NCI-H345 treated with DMSO at 0.1 percent for 48 hours (cell line): Measurements from ENCODE around the gene CAPN14.

Experiments used
- DNase-seq: peaks from one replicate; lab custom pipeline; 2025; ENCODE audit not compliant: unreplicated experiment; lab: John Stamatoyannopoulos, UW

CAPN14 gene

GRCh38 chr2:31227711-31228125 lies 10.4 kb upstream of the CAPN14 start:
- DNase-seq, result no peak

DNA sequence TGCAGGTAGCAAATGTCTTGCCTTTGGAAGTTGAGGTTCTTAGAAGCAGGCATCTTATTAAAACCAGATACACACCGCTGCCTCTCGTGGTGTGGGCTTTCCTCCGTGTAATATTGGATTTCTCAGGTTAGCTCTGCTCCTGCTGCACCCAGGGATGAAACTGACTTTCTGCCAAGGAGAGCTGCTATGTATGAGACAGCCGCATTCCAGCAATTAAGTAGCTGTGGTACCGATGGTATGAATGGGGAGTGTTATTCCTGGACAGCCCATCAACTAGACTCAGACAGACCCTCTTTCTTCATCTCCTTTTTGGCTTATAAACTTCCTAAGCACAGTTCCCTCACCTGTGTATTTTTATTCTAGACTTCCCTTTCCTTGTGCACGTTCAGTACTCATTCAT lies 9.8 kb upstream of the CAPN14 start:
- DNase-seq, result no peak

GRCh38 chr2:31226266-31226665 lies 9.0 kb upstream of the CAPN14 start:
- no peak for DNase-seq

GRCh38 chr2:31223749-31224148 lies 6.4 kb upstream of the CAPN14 start:
- DNase-seq, result no peak

- no peak for DNase-seq
Observed at GRCh38 chr2:31223026-31223425, 5.7 kb upstream of the CAPN14 start.

DNA sequence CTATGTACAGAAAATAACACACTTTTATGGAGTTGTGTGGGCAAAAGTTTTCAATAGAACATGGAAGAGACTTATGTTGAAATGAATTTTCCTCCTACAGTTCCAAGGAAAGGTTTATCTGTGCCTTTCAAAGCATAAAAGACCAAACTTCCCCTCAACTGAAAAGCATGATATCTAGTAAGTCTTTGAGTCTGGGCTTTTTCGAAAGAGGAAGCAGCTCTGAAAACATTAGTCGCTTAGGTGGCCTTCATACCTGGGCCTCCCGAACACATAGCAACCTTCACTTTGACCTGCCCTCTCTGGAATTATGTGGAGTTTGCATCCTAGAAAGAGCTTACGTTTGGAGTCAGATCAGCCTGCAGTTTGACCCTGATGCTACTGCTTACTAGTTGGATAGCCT lies 4.8 kb upstream of the CAPN14 start:
- no peak for DNase-seq

GRCh38 chr2:31221544-31221943 lies 4.2 kb upstream of the CAPN14 start:
- no peak for DNase-seq

DNA sequence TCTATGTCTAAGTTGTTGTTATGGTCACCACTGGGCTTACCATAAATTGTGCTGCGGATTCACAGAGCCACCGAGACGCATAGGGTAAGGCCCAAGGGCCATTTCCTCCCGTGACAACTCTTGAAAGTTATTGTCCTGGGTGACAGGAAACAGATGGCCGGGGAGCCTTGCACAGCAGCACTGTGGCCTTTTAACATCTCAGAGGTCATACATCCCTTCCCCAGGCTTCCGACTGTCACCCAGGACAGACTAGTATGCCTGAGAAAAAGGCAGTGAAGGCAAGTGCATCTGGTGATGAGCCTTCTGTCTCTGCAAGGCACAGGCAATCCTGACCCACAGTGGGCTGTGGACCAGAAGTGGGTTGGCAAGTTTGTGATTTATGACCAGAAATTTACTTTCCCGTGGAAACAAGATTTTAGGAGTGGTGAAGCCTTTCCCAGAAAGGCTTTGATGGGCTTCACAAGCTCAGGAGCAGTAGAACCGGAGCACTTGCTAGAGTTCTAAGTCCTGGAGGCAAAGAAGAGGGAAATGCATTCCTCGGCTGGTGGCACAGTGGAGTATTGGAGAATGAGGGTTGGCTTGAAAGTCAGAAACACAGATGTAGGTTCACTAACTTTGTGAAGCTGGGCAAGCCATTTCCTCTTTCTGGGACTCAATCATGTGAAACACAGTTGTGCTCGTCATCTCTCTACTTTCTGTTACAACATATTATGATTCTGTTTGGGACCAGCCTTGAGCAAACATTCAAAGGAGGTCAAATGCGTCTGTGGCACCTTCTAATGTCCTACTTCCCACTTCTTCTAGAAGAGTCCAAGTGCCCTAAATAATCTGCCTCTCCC lies 2.0 kb upstream of the CAPN14 start:
- DNase-seq, result no peak

DNA sequence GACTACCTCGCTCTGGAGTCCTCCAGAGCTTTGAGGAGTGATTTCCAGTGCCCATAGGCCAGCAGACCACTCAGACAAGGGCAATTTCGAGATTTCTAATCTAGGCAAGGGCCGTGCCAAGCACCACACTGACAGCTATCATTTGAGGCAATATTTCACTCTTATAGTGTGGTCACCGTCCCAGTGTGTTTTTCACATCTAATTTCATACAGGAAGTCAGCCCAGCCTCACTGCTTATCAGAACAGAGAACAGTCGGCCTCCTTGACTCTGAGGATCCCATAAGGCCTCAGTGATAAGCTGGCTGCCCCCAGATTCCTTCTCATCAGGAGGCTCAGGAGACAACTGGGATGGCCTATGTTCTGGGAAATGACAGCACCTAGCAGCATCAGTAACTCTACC lies 581 bp downstream of the CAPN14 start:
- no peak for DNase-seq

DNA sequence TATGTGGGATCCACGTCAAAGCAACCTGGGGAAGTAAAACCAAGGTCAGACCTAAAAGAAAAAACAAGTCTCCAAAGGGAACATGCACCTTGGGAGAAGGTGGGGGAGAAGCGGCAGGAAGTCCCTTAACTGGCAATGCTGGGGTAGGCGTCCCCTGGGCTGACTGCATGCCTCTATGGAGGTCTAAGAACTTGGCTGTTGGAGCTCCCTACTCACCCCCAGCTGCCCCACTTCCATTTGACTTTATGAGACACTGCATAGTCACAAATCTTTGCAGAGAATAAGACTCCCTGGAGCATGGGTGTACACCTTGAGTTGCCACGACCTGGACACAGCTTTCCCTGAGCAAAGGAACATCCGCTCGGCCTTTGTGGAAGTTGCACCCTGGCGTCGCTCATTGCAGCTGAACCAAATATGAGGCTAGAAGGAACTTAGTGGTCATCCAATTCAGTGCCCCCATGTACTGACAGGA lies 2.8 kb downstream of the CAPN14 start:
- DNase-seq, result no peak

- DNase-seq, result no peak
Observed at GRCh38 chr2:31213601-31214443, 3.5 kb downstream of the CAPN14 start.

GRCh38 chr2:31212659-31213600 lies 4.4 kb downstream of the CAPN14 start:
- no peak for DNase-seq

DNA sequence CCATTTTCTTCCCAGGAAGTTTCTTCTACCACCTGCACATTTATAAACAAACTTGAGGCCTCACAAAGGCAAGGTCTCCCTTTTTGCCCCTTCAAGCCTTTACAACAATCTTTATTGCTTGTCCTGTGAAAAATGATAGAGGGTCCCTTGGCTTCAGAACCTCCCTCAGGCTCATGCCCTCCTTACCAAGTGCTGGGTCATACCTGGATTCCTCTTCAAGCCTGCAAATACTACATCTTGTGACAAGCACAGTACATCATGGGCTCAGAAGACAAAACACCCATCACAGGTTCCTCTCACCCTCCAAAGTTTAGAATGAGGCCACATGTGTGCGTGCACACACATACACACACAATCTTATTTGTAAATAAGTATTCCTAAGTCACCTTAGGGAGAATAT lies 9.1 kb downstream of the CAPN14 start:
- DNase-seq, result no peak

DNA sequence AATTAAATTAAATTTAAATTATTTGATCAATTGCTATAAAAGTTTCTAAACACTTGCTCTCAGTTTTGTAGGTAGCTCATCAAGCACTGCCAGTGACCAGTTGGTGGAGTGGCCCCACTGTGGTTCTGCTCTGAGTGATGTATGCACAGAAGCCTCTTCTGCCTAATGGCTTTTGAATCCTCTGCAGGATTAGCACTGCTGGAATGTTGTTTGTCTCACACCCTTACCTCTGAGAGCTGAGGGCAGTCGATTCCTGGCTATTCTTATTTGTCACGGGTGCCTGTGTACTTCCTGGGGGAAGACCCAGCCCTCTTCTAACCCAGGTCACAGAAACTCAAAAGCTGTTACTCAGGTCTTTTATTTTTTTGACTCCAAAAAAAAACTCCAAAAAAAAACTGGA lies 9.5 kb downstream of the CAPN14 start:
- DNase-seq, result no peak

- no peak for DNase-seq
Observed at GRCh38 chr2:31205613-31206012, 11.7 kb downstream of the CAPN14 start.

GRCh38 chr2:31205186-31205585 lies 12.1 kb downstream of the CAPN14 start:
- DNase-seq, result no peak

DNA sequence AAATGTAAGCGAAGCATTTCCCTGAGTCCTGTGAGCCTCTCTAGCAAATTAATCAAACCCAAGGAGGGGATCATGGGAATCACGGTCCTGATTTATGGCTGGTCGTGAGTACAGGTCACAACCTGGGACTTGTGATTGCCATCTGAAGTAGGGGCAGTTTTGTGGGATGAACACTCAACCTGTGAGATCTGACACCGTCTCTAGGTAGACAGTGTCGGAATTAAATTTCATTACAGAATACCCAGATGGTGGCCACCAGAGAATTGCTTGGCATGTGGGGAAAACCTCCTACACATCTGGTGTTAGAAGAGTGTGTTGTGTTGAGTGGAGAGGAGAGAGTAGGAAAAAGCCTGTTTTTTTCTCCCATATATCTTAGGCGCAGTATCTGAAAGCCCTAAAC lies 12.5 kb downstream of the CAPN14 start:
- DNase-seq, result no peak

- DNase-seq, result no peak
Observed at GRCh38 chr2:31203916-31204315, 13.4 kb downstream of the CAPN14 start.

- no peak for DNase-seq
Observed at GRCh38 chr2:31202833-31203232, 14.5 kb downstream of the CAPN14 start.

- DNase-seq, result no peak
Observed at GRCh38 chr2:31202041-31202440, 15.3 kb downstream of the CAPN14 start.

- DNase-seq, result no peak
Observed at GRCh38 chr2:31200972-31201371, 16.3 kb downstream of the CAPN14 start.
